A549 (cell line): ENCODE results near the gene DSCAML1. TPM values are rescaled to one million over a fixed set of nuclear protein-coding genes. Genes with fewer than 3 reads are reported as not detected.

Experiments used
- ATAC-seq, 2 experiments: fragments of 200-7000 bp in 1 of 2; fragments of >200 bp in 1 of 2; cut with Nextera tagmentation in 1 of 2; cut with Tn5 transposase in 1 of 2; 3 replicates each; pipeline versions ENCODE4 v1.8.0 to v1.9.1; 2018 to 2020; ENCODE audit warnings: mild to moderate bottlenecking in 1 of 2, moderate library complexity in 1 of 2
- CTCF ChIA-PET: fragments of 300-600 bp; sonication (Branson Sonifier 250); formaldehyde crosslinking; extraction: SDS; loops from one replicate; lab custom pipeline; 2021; ENCODE audit warnings: antibody characterized with exemption, inconsistent platforms; lab: Yijun Ruan, JAX
- POLR2A ChIA-PET: fragments of 350-600 bp; formaldehyde crosslinking; extraction: SDS; loops from one replicate; lab custom pipeline; 2021; ENCODE audit warnings: antibody characterized with exemption, inconsistent platforms; lab: Yijun Ruan, JAX
- DNase-seq, 2 experiments: peaks; one replicate each; pipeline versions ENCODE4 v3.0.0 to v3.0.0-alpha.2; 2011 to 2016; ENCODE audit warnings: low read depth in 1 of 2, low spot score in 1 of 2
- FAIRE-seq: peaks from 2 replicates; lab custom pipeline; 2011; peaks lifted over from hg19 to GRCh38; lab: Jason Lieb, UNC
- H3K27ac ChIP-seq, 2 experiments: fragments of >200 bp; sonication (Bioruptor Twin); formaldehyde crosslinking; 3 replicates each; pipeline ENCODE4 v1.5.1; 2016 to 2017
- H3K4me1 ChIP-seq: fragments of >200 bp; sonication (Bioruptor Twin); formaldehyde crosslinking; 3 replicates; pipeline ENCODE4 v1.6.1; 2016
- H3K4me2 ChIP-seq: fragments of >200 bp; sonication (Bioruptor Twin); formaldehyde crosslinking; 3 replicates; pipeline ENCODE4 v1.6.1; 2016
- H3K4me3 ChIP-seq: fragments of >200 bp; sonication (Bioruptor Twin); formaldehyde crosslinking; 3 replicates; pipeline ENCODE4 v1.5.1; 2016
- H3K9me3 ChIP-seq: fragments of >200 bp; sonication (Bioruptor Twin); formaldehyde crosslinking; 3 replicates; pipeline ENCODE4 v1.6.1; 2016
- BHLHE40 ChIP-seq: IDR thresholded peaks from 2 replicates; pipeline ENCODE4 v1.6.1; 2012; ENCODE audit warnings: low read depth, low read length, inconsistent platforms
- CBX2 ChIP-seq: fragments of 200-600 bp; sonication (generic); IDR thresholded peaks from 2 replicates; pipeline ENCODE4 v1.6.1; 2016; ENCODE audit warnings: low read depth, mild to moderate bottlenecking, borderline replicate concordance
- CBX8 ChIP-seq: fragments of 200-600 bp; sonication (generic); IDR thresholded peaks from 2 replicates; pipeline ENCODE4 v1.6.1; 2016
- CHD2 ChIP-seq: fragments of 150-350 bp; IDR thresholded peaks from 2 replicates; pipeline ENCODE4 v1.6.1; 2014; ENCODE audit warnings: low read length; ENCODE audit not compliant: partially characterized antibody
- CHD4 ChIP-seq: fragments of 200-600 bp; sonication (generic); IDR thresholded peaks from 2 replicates; pipeline ENCODE4 v1.6.1; 2016; ENCODE audit warnings: antibody characterized with exemption, mild to moderate bottlenecking, borderline replicate concordance
- EHF ChIP-seq: fragments of 250-450 bp; sonication (Bioruptor Pico); IDR thresholded peaks from 2 replicates; pipeline ENCODE4 v1.5.0; 2020; ENCODE audit warnings: mild to moderate bottlenecking
- EHMT2 ChIP-seq: fragments of 200-600 bp; sonication (generic); IDR thresholded peaks from 2 replicates; pipeline ENCODE4 v1.6.1; 2016; ENCODE audit warnings: antibody characterized with exemption, low read depth, mild to moderate bottlenecking, moderate library complexity
- EP300 ChIP-seq, 2 experiments: fragments of >200 bp; sonication (Bioruptor Twin); formaldehyde crosslinking; IDR thresholded peaks; 2 replicates in 1 of 2; 3 replicates in 1 of 2; pipeline ENCODE4 v1.6.1; 2016 to 2017
- ESRRA ChIP-seq: fragments of 150-350 bp; IDR thresholded peaks from 2 replicates; pipeline ENCODE4 v1.6.1; 2014; ENCODE audit warnings: mild to moderate bottlenecking, low read length, borderline replicate concordance
- FOSB ChIP-seq: fragments of 250-450 bp; sonication (Bioruptor Pico); IDR thresholded peaks from 2 replicates; pipeline ENCODE4 v1.5.0; 2020; ENCODE audit warnings: mild to moderate bottlenecking, moderate library complexity
- FOSL2 ChIP-seq, 2 experiments: fragments of 450-650 bp in 1 of 2; fragments of >200 bp in 1 of 2; sonication (Bioruptor Twin) in 1 of 2; formaldehyde crosslinking; IDR thresholded peaks; 2 replicates each; pipeline versions ENCODE4 v1.5.0 to v1.6.1; 2016 to 2020; ENCODE audit warnings: mild to moderate bottlenecking in 1 of 2, moderate library complexity in 1 of 2
- GATA3 ChIP-seq: IDR thresholded peaks from 2 replicates; pipeline ENCODE4 v1.6.1; 2012; ENCODE audit warnings: borderline replicate concordance
- HEYL ChIP-seq: fragments of 250-450 bp; sonication (Bioruptor Pico); IDR thresholded peaks from 2 replicates; pipeline ENCODE4 v1.8.0; 2021; ENCODE audit warnings: mild to moderate bottlenecking, moderate library complexity
- HOXA7 ChIP-seq: fragments of 250-450 bp; sonication (Bioruptor Pico); IDR thresholded peaks from 2 replicates; pipeline ENCODE4 v1.5.0; 2020; ENCODE audit warnings: mild to moderate bottlenecking, moderate library complexity
- HOXB5 ChIP-seq: fragments of 250-450 bp; sonication (Bioruptor Pico); IDR thresholded peaks from 2 replicates; pipeline ENCODE4 v1.5.0; 2020; ENCODE audit warnings: mild to moderate bottlenecking, moderate library complexity
- JUNB ChIP-seq: fragments of >200 bp; sonication (Bioruptor Twin); formaldehyde crosslinking; IDR thresholded peaks from 2 replicates; pipeline ENCODE4 v1.6.1; 2016
- KDM5A ChIP-seq: fragments of 200-600 bp; sonication (generic); IDR thresholded peaks from 2 replicates; pipeline ENCODE4 v1.6.1; 2016; ENCODE audit warnings: antibody characterized with exemption, mild to moderate bottlenecking
- NPAS2 ChIP-seq: fragments of 250-450 bp; sonication (Bioruptor Pico); IDR thresholded peaks from 2 replicates; pipeline ENCODE4 v1.8.0; 2022; ENCODE audit warnings: mild to moderate bottlenecking, moderate library complexity, borderline replicate concordance
- RCOR1 ChIP-seq: fragments of 150-350 bp; IDR thresholded peaks from 2 replicates; pipeline ENCODE4 v1.6.1; 2014; ENCODE audit warnings: antibody characterized with exemption, low read length, low read depth
- SMC3 ChIP-seq: fragments of >200 bp; sonication (Bioruptor Twin); formaldehyde crosslinking; IDR thresholded peaks from 3 replicates; pipeline ENCODE4 v1.6.1; 2018; ENCODE audit warnings: inconsistent platforms
- SREBF2 ChIP-seq: fragments of 450-650 bp; IDR thresholded peaks from 2 replicates; pipeline ENCODE4 v1.6.1; 2014; ENCODE audit warnings: mild to moderate bottlenecking, moderate library complexity
- TFCP2L1 ChIP-seq: fragments of 250-450 bp; sonication (Bioruptor Pico); IDR thresholded peaks from 2 replicates; pipeline ENCODE4 v1.5.0; 2021; ENCODE audit warnings: mild to moderate bottlenecking
- ZNF302 ChIP-seq: fragments of 250-450 bp; sonication (Bioruptor Pico); IDR thresholded peaks from 2 replicates; pipeline ENCODE4 v1.9.0; 2021; ENCODE audit warnings: inconsistent platforms, mild to moderate bottlenecking, moderate library complexity
- WGBS: methylation state at CpG from one replicate; pipeline ENCODE4 v1.1.6; 2017; ENCODE audit errors: missing lambda C conversion rate; 5-methylcytosine and 5-hydroxymethylcytosine counted together
- polyA plus RNA-seq, 4 experiments: library from polyadenylated mRNA; depleted of rRNA in 3 of 4; stranded (reverse); fragments of >200 nt; fragmentation: RNase III in 1 of 4; extraction: RNeasy Plus Mini Kit Qiagen cat#74134 plus additional on column Dnase treatment in 1 of 4; gene quantifications; 2 replicates in 3 of 4; 3 replicates in 1 of 4; pipeline ENCODE4 v1.2.3, GENCODE V29; 2011 to 2017
- TF ChIP-seq, protein P1 (sequence below): fragments of 250-450 bp; sonication (Bioruptor Pico); IDR thresholded peaks from 2 replicates; pipeline ENCODE4 v1.5.0; 2021; ENCODE audit warnings: mild to moderate bottlenecking, moderate library complexity, borderline replicate concordance
- TF ChIP-seq, protein P2 (sequence below): IDR thresholded peaks from 2 replicates; pipeline ENCODE4 v1.6.1; 2012
- TF ChIP-seq, protein P3 (sequence below): IDR thresholded peaks from 2 replicates; pipeline ENCODE4 v1.6.1; 2012
- TF ChIP-seq, protein P4 (sequence below): IDR thresholded peaks from 2 replicates; pipeline ENCODE4 v1.6.1; 2012; ENCODE audit warnings: low read depth, borderline replicate concordance
- TF ChIP-seq, protein P5 (sequence below): fragments of >200 bp; sonication (Bioruptor Twin); formaldehyde crosslinking; IDR thresholded peaks from 3 replicates; pipeline ENCODE4 v1.6.1; 2016
- TF ChIP-seq, protein P6 (sequence below): fragments of >200 bp; sonication (Bioruptor Twin); formaldehyde crosslinking; IDR thresholded peaks from 3 replicates; pipeline ENCODE4 v1.5.1; 2016
- TF ChIP-seq, protein P7 (sequence below): fragments of 250-450 bp; sonication (Bioruptor Pico); IDR thresholded peaks from 2 replicates; pipeline ENCODE4 v1.5.0; 2020; ENCODE audit warnings: low read depth, mild to moderate bottlenecking, moderate library complexity

DSCAML1 gene
- polyA plus RNA-seq, 2 of the 4 experiments (the other 2 are of a cell fraction) = 0.12 to 0.31 TPM

DNA sequence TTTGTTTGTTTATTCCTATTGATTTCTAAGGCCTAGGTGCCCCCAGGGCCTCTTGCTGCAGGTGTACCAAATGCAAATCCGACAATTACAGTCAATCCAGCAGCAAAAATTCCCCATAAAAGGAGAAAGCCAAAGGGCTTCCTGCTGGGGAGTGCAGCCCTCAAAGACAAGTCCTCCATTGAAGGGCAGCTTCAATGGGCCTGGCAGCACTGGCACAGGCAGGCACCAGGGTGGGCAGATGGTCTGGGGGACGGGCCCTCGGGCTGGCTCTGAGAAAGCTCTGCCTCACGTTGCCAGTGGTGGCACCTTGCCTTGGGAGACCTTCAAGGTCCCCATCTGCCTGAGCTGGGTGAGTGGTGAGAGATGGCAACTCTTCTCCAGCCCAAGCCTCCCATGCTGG lies 128.0 kb downstream of the DSCAML1 start:
- H3K4me3 ChIP-seq = no peak overlapping the region
- no peaks in the 10 kb centered on the region for H3K4me1 ChIP-seq
- no peak for ATAC-seq
- TF ChIP-seq ZNF302 (no peak), CHD4 (no peak), HOXB5 (CRISPR knock-in tag) (no peak), CHD2 (no peak), FOSL2 (IDR thresholded peaks at IDR 0.05) (no peak), FOSL2 (CRISPR knock-in tag; IDR thresholded peaks at IDR 0.05) (no peak), TFCP2L1 (CRISPR knock-in tag) (no peak), RCOR1 (no peak), KDM5A (no peak), BHLHE40 (no peak), HOXA7 (CRISPR knock-in tag) (no peak), EHMT2 (no peak)
- TF ChIP-seq, protein P1, sequence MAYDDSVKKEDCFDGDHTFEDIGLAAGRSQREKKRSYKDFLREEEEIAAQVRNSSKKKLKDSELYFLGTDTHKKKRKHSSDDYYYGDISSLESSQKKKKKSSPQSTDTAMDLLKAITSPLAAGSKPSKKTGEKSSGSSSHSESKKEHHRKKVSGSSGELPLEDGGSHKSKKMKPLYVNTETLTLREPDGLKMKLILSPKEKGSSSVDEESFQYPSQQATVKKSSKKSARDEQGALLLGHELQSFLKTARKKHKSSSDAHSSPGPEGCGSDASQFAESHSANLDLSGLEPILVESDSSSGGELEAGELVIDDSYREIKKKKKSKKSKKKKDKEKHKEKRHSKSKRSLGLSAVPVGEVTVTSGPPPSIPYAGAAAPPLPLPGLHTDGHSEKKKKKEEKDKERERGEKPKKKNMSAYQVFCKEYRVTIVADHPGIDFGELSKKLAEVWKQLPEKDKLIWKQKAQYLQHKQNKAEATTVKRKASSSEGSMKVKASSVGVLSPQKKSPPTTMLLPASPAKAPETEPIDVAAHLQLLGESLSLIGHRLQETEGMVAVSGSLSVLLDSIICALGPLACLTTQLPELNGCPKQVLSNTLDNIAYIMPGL (CRISPR knock-in tag) = no peak
- TF ChIP-seq, protein P2, sequence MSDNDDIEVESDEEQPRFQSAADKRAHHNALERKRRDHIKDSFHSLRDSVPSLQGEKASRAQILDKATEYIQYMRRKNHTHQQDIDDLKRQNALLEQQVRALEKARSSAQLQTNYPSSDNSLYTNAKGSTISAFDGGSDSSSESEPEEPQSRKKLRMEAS = no peak
- TF ChIP-seq, protein P3, sequence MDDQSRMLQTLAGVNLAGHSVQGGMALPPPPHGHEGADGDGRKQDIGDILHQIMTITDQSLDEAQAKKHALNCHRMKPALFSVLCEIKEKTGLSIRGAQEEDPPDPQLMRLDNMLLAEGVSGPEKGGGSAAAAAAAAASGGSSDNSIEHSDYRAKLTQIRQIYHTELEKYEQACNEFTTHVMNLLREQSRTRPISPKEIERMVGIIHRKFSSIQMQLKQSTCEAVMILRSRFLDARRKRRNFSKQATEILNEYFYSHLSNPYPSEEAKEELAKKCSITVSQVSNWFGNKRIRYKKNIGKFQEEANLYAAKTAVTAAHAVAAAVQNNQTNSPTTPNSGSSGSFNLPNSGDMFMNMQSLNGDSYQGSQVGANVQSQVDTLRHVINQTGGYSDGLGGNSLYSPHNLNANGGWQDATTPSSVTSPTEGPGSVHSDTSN = no peak
- TF ChIP-seq, protein P4, sequence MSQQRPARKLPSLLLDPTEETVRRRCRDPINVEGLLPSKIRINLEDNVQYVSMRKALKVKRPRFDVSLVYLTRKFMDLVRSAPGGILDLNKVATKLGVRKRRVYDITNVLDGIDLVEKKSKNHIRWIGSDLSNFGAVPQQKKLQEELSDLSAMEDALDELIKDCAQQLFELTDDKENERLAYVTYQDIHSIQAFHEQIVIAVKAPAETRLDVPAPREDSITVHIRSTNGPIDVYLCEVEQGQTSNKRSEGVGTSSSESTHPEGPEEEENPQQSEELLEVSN = no peak
- CTCF ChIA-PET = interaction anchor here (1.5 kb wide), 1 partner anchor 11 kb away, joined by 4 read pairs; no protein-coding TSS in a partner anchor
- no peak for FAIRE-seq
- H3K27ac ChIP-seq = no peak overlapping the region
- no peak for DNase-seq
- 20% methylated on average over 1 of the region's 4 CpGs for WGBS
- POLR2A ChIA-PET = no interaction called here
- no peak overlapping the region for H3K4me2 ChIP-seq
- H3K9me3 ChIP-seq = no peaks in the 10 kb centered on the region

DNA sequence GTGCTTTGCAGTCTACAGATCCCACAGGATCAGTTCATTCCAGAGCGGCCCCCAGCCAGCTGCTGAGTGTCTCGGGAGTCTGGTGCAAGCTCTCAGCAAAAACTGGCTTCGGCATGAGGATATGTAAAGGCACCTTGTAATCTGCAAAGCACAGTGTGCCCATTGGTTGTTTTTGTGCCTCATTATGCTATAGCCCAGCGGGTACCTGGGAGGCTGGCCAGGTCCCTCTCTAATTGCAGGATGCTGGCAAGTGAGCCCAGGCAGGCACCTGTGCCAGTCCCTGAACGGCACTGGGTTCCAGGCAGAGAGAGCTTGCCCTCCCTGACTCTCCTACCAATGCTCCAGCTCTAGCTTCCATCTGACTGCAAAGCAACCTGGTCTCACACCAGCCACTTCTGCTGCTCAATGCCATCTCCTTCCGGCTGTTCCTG lies 128.7 kb downstream of the DSCAML1 start:
- H3K4me2 ChIP-seq = no peak overlapping the region
- no peak for FAIRE-seq
- TF ChIP-seq CBX8 = no peak
- no peak for TF ChIP-seq JUNB
- TF ChIP-seq FOSL2 (IDR thresholded peaks at IDR 0.05) = no peak
- no peak for TF ChIP-seq FOSL2 (CRISPR knock-in tag; IDR thresholded peaks at IDR 0.05)
- TF ChIP-seq, protein P5, sequence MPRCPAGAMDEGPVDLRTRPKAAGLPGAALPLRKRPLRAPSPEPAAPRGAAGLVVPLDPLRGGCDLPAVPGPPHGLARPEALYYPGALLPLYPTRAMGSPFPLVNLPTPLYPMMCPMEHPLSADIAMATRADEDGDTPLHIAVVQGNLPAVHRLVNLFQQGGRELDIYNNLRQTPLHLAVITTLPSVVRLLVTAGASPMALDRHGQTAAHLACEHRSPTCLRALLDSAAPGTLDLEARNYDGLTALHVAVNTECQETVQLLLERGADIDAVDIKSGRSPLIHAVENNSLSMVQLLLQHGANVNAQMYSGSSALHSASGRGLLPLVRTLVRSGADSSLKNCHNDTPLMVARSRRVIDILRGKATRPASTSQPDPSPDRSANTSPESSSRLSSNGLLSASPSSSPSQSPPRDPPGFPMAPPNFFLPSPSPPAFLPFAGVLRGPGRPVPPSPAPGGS = no peak
- TF ChIP-seq CHD4 = no peak
- TF ChIP-seq, protein P6, sequence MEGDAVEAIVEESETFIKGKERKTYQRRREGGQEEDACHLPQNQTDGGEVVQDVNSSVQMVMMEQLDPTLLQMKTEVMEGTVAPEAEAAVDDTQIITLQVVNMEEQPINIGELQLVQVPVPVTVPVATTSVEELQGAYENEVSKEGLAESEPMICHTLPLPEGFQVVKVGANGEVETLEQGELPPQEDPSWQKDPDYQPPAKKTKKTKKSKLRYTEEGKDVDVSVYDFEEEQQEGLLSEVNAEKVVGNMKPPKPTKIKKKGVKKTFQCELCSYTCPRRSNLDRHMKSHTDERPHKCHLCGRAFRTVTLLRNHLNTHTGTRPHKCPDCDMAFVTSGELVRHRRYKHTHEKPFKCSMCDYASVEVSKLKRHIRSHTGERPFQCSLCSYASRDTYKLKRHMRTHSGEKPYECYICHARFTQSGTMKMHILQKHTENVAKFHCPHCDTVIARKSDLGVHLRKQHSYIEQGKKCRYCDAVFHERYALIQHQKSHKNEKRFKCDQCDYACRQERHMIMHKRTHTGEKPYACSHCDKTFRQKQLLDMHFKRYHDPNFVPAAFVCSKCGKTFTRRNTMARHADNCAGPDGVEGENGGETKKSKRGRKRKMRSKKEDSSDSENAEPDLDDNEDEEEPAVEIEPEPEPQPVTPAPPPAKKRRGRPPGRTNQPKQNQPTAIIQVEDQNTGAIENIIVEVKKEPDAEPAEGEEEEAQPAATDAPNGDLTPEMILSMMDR = no peak
- TF ChIP-seq GATA3 = no peak
- no peak for TF ChIP-seq KDM5A
- no peak for TF ChIP-seq SMC3
- TF ChIP-seq SREBF2 = no peak
- no peak for TF ChIP-seq EP300 (IDR thresholded peaks at IDR 0.05)
- no peak for TF ChIP-seq NPAS2 (CRISPR knock-in tag)
- TF ChIP-seq CHD2 = no peak
- TF ChIP-seq FOSB (CRISPR knock-in tag) = no peak
- no peak for TF ChIP-seq HEYL (CRISPR knock-in tag)
- no peak for TF ChIP-seq EHF (CRISPR knock-in tag)
- no peak for TF ChIP-seq ESRRA
- no peak for TF ChIP-seq CBX2
- TF ChIP-seq, protein P7, sequence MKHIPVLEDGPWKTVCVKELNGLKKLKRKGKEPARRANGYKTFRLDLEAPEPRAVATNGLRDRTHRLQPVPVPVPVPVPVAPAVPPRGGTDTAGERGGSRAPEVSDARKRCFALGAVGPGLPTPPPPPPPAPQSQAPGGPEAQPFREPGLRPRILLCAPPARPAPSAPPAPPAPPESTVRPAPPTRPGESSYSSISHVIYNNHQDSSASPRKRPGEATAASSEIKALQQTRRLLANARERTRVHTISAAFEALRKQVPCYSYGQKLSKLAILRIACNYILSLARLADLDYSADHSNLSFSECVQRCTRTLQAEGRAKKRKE (CRISPR knock-in tag) = no peak

More for the DNA sequence above, 128.7 kb downstream of the DSCAML1 start:
- Histone ChIP-seq H3K9me3 (no peaks in the 10 kb centered on the region), H3K27ac (no peak overlapping the region), H3K4me3 (no peak overlapping the region), H3K4me1 (no peaks in the 10 kb centered on the region)
- CTCF ChIA-PET = no interaction called here
- ATAC-seq (no peak), DNase-seq (no peak)
- 71% methylated on average over 6 of the region's 6 CpGs for WGBS
- POLR2A ChIA-PET = no interaction called here
